H1 (cell line): ENCODE measurements around the gene SPATA31D1.
"Not testable (repeated sequence)": the region's sequence is repeated elsewhere in the genome, so short reads cannot be mapped to it uniquely, and the experiment has no call there.

Experiments
- CTCF ChIP-seq, 3 experiments: IDR thresholded peaks; 1 replicate in 2 of 3; 2 replicates in 1 of 3; pipeline versions ENCODE4 v1.5.1 to v1.6.1; 2011; ENCODE audit warnings: low read length in 3 of 3, mild to moderate bottlenecking in 3 of 3, inconsistent platforms in 2 of 3, low read depth in 1 of 3, moderate library complexity in 1 of 3; ENCODE audit not compliant: insufficient read depth in 1 of 3; ENCODE audit errors: control extremely low read depth in 1 of 3
- JUN ChIP-seq: IDR thresholded peaks from 2 replicates; pipeline ENCODE4 v1.6.1; 2011; ENCODE audit warnings: low read depth, mild to moderate bottlenecking, improper control_type of control experiment, low read length
- POLR2A ChIP-seq, 2 experiments: IDR thresholded peaks; 1 replicate in 1 of 2; 2 replicates in 1 of 2; pipeline ENCODE4 v1.6.1; 2011; ENCODE audit warnings: low read depth in 2 of 2, low read length in 2 of 2, mild to moderate bottlenecking in 2 of 2; ENCODE audit errors: control extremely low read depth in 1 of 2

DNA sequence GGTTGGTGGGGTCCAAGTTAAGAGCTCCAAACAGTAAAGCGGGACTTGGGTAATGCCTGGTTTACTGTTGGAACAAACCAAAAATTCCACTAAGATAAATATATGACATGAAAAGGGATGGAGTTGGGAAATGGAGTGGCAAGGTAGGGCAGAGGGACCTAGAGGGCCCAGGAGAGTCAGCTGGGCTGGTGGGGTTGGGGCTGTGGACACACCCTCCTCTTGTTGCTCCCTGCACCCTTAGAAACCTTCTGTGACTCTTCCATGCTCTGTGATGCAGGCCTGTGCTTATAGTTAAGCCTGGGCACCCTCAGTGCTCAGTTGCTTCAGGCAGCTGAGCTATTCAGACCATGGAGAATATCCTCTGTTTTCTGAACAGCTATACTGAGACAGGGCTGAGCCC is at the start of gene SPATA31D1:
- TF ChIP-seq CTCF (IDR thresholded peaks at IDR 0.05; ENCODE audit: control extremely low read depth in 1 of 3, insufficient read depth in 1 of 3, low read depth in 1 of 3, low read length in 3 of 3); POLR2A (IDR thresholded peaks at IDR 0.05; ENCODE audit: control extremely low read depth in 1 of 2, low read depth in 2 of 2, low read length in 2 of 2); JUN: not testable (repeated sequence)
